ENCODE data around the gene OR8B8.

OR8B8 gene

GRCh38 chr11:124440608-124441007, 4.9 kb downstream of the OR8B8 start:
- H3K36me3 Mint-ChIP-seq (ENCODE audit: low read depth), result no peaks in the 10 kb centered on the region
- no peak overlapping the region for H3K4me3 Mint-ChIP-seq
- no peaks in the 10 kb centered on the region for H3K27me3 Mint-ChIP-seq (ENCODE audit: low read depth)
- TF ChIP-seq CTCF (IDR thresholded peaks at IDR 0.05; ENCODE audit: unreplicated experiment in 3 of 3), result no peak
- H3K4me1 Mint-ChIP-seq, result no peaks in the 10 kb centered on the region
- H3K27ac Mint-ChIP-seq, result no peak overlapping the region
- no peaks in the 10 kb centered on the region for H3K9me3 Mint-ChIP-seq

DNA sequence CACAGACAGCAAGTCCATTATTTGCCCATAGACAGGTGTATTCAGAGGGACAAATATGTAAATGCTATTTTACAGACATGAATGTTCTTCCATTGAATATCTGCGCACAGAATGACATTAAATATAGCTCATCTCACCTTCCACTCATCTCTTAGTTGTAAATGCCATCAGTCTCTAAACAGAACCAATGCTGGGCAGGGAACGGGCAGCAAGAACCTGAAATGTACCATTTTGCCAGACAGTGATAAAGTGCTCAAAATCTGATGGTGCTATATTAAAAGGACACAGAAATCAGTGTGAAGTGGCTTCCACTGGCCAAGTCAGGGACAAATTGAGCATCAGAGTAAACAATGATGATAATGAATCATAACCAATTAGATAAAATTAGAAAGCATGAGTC, 10.8 kb downstream of the OR8B8 start:
- H3K27ac Mint-ChIP-seq, result no peak overlapping the region
- H3K4me1 Mint-ChIP-seq, result no peaks in the 10 kb centered on the region
- peaks cover 2% of the 10 kb centered on the region for H3K9me3 Mint-ChIP-seq
- no peak overlapping the region for H3K4me3 Mint-ChIP-seq
- H3K36me3 Mint-ChIP-seq (ENCODE audit: low read depth), result no peaks in the 10 kb centered on the region
- TF ChIP-seq CTCF (IDR thresholded peaks at IDR 0.05; ENCODE audit: unreplicated experiment in 3 of 3), result no peak
- H3K27me3 Mint-ChIP-seq (ENCODE audit: low read depth), result no peaks in the 10 kb centered on the region

GRCh38 chr11:124429599-124429998, 15.9 kb downstream of the OR8B8 start:
- H3K9me3 Mint-ChIP-seq, result peaks cover 13% of the 10 kb centered on the region
- no peak overlapping the region for H3K27ac Mint-ChIP-seq
- TF ChIP-seq CTCF (IDR thresholded peaks at IDR 0.05; ENCODE audit: unreplicated experiment in 3 of 3), result no peak
- H3K4me1 Mint-ChIP-seq, result no peaks in the 10 kb centered on the region
- no peak overlapping the region for H3K4me3 Mint-ChIP-seq
- H3K36me3 Mint-ChIP-seq (ENCODE audit: low read depth), result no peaks in the 10 kb centered on the region
- H3K27me3 Mint-ChIP-seq (ENCODE audit: low read depth), result no peaks in the 10 kb centered on the region

- no peak within 1 kb of the TSS for H3K27ac Mint-ChIP-seq
- no peak for TF ChIP-seq CTCF (IDR thresholded peaks at IDR 0.05; ENCODE audit: unreplicated experiment in 3 of 3)
- no peaks in the 10 kb centered on the region for H3K27me3 Mint-ChIP-seq (ENCODE audit: low read depth)
- H3K4me1 Mint-ChIP-seq, result peaks cover 6% of the 10 kb centered on the region
- no peaks in the 10 kb centered on the region for H3K36me3 Mint-ChIP-seq (ENCODE audit: low read depth)
- no peak within 1 kb of the TSS for H3K4me3 Mint-ChIP-seq
- H3K9me3 Mint-ChIP-seq, result peaks cover 9% of the 10 kb centered on the region
These were observed 21.0 kb downstream of the OR8B8 start, which contains the start of gene OR8B4 for GRCh38 chr11:124424384-124424921. Gene OR8B4, minus strand, starts transcription at chr11:124424871. Its CDS starts 0 bp downstream, at chr11:124424871.

GRCh38 chr11:124421043-124421442, 24.5 kb downstream of the OR8B8 start:
- H3K27me3 Mint-ChIP-seq (ENCODE audit: low read depth), result no peaks in the 10 kb centered on the region
- no peaks in the 10 kb centered on the region for H3K9me3 Mint-ChIP-seq
- TF ChIP-seq CTCF (IDR thresholded peaks at IDR 0.05; ENCODE audit: unreplicated experiment in 3 of 3), result no peak
- H3K36me3 Mint-ChIP-seq (ENCODE audit: low read depth), result no peaks in the 10 kb centered on the region
- peaks cover 6% of the 10 kb centered on the region for H3K4me1 Mint-ChIP-seq
- no peak overlapping the region for H3K4me3 Mint-ChIP-seq
- no peak overlapping the region for H3K27ac Mint-ChIP-seq

DNA sequence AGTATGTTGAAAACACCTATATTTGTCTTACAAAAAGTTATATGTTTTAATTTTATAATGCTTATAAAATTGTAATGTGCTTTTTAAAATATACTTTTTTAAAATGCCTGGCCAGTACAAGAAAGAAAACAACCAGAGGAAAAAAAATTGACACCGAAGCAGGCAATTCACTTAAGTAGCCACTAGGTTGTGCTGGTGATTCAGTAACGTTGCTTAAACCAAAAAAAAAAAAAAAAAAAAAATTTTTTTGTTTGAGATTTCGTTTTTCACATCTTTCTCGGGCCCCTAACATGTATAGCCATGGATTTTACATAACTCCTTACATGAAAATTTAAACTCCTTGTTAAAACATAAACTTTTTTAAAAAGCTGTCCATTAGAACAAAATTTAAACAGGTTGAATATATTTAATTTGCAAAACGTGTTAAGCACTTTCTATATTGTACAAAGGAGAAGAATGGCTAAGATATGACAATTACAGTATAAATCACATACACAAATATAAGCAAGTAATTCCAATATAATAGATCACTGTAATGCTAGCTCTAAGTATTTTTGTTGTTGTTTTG, 30.1 kb downstream of the OR8B8 start:
- no peaks in the 10 kb centered on the region for H3K9me3 Mint-ChIP-seq
- no peaks in the 10 kb centered on the region for H3K36me3 Mint-ChIP-seq (ENCODE audit: low read depth)
- H3K27ac Mint-ChIP-seq, result no peak overlapping the region
- TF ChIP-seq CTCF (IDR thresholded peaks at IDR 0.05; ENCODE audit: unreplicated experiment in 3 of 3), result peak; percentile 68 to 77 (median 77)
- no peak overlapping the region for H3K4me3 Mint-ChIP-seq
- H3K27me3 Mint-ChIP-seq (ENCODE audit: low read depth), result peaks cover 10% of the 10 kb centered on the region
- no peaks in the 10 kb centered on the region for H3K4me1 Mint-ChIP-seq

Measured in nephron (organoid).